GM21526 (cell line): ENCODE measurements around the gene DBP.
"Not testable (repeated sequence)": the region's sequence is repeated elsewhere in the genome, so short reads cannot be mapped to it uniquely, and the experiment has no call there.

ENCODE experiments used
- ATAC-seq: cut with Tn5 transposase; IDR thresholded peaks from one replicate; pipeline ENCODE4 v1.9.1; 2021; ENCODE audit warnings: moderate library complexity; ENCODE audit not compliant: unreplicated experiment, low FRiP score

Gene DBP

DNA sequence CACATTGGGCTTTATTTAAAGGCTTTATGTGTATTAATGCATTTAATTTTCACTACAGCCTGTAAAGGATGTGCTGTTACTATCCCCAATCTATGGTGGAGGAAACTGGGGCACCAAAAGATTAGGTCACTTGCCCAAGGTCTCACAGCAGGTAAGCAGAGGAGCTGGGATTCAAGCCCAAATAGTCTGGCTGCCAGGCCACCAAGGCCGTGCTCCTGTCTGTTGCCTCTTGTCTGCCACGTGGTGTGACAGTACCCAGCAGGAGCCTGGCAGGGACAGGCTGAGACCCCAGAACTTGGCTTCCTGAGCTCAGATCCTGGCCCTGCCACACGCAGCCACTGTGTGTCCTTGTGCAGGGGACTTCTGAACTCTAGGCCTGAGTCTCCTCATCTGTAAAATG, 31.2 kb upstream of the DBP start:
- no peak for ATAC-seq

DNA sequence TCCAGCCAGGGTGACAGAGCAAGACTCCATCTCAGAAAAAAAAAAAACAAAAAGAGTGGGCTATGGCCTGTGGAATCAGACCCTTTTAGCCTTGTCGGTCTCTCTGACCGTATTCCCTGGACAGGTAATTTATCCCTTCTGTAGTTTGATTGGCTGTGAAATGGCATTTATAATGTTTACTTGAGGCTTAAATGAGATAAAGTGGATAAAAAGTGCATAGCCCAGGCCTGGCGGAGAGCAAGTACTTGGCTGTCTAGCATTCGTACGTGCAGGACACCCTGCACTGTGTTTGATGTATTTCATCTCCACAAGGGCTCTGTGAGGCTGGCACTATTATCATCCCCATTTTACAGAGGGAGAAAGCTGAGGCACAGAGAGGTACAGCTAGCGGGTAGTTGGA, 28.6 kb upstream of the DBP start:
- no peak for ATAC-seq

DNA sequence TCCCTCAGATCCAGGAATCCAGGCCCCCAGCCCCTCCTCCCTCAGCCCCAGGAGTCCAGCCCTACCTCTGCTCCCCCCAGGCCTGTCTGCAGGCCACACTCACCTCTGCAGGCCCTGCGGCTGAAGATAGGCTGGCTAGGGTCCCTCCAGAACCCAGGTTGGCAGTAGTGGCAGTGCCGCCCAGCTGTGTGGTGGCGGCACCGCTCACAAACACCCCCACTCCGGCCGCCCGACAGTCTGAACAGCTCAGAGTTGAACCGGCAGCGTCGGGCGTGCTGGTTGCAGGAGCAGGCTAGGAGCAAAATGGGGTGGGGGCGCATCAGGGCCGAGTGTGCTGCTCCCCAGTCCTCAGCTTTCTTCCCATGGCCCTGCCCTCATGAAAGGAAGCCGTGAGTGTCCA, 27.3 kb upstream of the DBP start:
- no peak for ATAC-seq

DNA sequence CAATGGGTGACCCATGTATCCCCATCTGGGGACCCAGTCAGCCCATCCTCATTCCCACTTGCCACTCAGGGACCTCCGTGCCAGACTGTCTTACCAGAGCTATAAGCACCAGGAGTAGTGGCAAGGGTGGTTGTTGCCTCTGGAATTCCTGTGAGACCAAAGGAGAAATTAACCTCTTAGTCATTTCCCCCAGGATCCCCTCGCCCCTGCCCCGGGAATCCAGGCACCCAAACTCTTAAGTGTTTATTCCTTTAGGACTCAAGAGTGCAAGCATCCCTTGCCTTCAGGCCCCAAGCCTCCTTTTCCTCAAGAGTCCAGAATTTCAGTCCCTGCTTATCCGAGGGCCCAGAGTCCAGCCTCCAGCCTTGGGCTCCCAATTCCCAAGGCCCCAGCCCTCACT, 26.5 kb upstream of the DBP start:
- no peak for ATAC-seq

DNA sequence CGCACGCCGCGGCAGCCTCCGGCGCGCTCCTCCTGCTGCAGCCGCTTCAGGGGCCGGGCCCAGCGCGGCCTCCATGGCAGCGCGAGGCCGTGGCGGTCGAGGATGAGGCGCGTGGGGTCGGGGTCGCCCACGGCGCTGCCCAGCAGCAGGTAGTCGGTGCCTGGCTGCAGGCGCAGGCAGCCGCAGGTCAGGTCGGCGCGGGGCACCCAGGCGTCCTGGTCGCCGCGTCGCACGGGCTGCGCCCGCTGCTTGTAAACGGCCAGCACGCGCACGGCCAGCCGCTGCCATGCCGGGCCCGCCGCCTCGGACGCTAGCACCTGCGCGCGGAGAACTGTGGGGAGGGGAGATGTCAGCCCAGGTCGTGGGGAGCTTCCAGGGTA, 24.5 kb upstream of the DBP start:
- ATAC-seq = no peak

DNA sequence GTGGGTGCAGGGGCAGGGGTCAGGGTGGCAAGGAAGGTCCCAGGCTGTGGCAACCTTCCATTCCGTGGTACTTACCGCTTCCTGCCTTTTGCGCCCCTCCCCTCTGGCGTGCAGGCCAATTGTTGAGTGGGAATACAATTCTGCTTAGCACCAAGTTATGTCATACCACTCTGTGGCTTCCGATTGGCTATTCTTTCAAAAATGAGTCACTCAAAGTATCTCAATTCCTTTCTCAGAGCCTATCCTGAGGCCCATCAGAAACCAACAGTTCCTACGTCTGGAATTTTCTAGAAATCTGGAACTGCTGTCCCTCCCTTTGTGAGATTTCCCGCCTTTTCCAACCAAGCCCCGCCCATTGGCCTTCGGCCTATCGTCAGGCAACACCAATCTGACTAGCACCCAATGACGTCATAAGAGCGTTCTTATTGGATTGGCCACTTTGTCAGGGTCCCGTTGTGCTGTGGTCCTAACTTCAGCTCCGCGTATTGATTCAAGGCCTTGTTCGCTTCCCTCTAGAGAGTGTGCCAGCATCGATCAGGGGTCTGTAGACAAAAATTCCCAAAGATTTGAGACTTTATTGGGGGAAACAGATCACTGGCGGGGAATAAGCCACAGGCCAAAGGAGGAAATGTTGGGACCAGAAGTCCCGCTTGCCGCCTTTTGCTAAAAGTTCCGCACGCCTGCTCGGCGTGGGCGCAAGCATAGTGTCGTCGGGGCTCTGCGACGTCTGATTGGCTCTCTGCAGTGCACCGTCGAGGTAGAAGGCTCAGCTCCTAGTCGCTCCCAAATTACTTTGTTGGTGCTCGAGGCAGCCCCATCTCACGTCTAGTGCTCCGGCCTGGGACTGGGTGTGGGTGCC, 23.9 kb upstream of the DBP start:
- no peak for ATAC-seq

DNA sequence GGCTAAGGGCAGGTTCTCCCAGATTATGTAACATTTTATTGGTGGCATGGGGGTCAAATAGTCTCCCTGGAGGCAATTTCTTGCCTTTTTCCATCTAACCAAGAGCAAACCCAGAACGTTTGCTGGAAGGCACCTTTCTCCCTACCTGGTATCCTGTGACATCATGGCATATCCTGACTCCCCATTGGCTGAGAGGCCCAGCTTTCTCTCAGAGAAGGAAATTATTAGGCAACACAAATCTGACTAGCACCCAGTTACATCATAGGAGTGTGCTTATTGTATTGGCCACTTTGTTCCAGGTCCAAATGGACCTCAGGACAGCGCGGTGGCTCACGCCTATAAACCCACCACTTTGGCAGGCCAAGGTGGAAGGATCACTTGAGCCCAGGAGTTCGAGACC, 22.6 kb upstream of the DBP start:
- no peak for ATAC-seq

DNA sequence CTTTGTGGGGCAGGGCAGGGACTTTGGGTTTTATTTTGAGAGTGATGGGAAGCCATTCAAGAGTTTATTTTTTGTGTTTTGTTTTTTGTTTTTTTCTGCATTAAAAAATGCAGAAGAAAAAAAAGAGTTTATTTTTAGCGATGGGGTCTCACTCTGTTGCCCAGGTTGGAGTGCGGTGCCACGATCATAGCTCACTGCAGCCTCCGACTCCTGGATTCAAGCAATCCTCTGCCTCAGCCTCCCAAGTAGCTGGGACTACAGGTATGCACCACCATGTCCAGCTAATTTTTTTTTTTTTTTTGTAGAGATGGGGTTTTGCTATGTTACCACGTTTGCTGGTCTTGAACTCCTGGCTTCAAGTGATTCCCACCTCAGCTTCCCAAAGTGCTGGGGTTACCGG, 21.3 kb upstream of the DBP start:
- ATAC-seq = no peak

DNA sequence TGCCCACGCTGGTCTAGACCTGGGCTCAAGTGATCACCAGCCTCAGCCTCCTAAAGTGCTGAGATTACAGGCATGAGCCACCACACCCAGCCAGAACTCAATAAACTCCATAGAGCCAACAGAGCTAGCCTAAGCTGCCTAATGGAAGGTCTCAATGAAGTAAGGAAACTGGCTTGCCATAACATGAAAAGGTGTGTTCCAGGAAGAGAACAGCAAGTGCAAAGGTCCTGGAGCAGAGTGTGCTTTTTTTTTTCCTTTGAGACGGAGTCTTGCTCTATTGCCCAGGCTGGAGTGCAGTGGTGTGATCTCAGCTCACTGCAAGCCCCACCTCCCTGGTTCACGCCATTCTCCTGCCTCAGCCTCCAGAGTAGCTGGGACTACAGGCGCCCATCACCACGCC, 20.6 kb upstream of the DBP start:
- not testable (repeated sequence) for ATAC-seq

DNA sequence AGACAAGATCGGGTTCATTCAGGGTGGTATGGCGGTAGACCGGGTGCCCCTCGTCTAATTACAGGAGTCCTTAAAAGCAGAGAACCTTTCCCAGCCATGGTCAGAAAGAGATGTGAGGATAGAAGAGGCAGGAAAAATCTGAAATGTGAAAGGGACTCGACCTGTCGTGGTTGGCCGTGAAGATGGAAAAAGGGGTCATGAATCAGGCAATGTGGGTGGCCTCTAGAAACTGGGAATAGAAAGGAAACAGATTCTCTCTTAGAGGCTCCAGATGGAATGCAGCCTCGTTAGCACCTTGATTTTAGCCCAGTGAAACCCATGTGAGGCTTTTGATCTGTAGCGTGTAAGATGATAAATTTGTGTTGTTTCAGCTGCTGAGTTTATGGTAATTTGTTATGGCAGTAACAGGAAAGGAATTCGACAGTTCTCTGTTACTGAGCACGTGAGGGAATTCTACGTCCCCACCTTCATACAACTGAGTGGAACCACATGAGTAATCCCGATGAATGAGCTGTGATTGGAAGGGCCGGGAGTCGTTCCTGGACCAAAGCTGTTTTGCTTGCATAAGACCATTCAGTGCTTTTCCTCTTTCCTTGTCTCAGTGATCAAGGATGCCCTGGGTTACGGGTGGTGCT, 19.8 kb upstream of the DBP start:
- no peak for ATAC-seq

DNA sequence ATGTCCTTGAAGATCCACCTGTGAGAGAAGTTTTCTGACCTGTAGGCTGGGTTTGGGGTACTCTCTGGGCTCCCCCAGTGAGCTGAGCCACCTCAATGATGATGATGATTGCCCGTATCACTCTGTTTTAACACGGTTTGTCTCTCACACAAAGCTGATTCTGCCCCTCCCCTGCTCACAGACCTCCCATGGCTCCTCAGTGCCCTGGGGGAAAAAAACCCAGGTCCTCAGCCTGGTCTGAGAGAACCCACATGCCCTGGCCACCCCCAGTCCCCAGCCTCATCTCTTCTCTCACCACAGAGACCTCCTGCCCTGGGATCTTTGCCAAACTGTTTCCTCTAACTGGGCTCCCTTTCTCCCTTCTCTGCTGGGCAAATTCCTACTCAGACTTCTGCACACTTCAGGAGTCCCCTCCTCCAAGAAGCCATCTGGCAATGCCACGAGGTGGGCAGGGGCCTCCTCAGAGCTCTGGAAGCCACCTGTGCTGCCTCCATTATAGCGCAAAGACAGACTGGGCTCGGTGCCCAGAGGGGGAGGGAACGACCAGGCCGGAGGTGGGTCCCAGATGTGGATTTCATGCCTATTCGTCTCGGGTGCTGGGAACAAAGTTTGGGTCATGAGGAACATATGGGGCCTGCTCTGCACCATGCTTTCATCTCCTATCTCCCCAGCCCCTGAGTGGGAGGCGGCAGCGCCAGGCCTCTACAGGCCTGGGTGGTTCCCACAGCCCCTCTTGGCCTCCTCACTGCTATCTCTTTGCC, 17.3 kb upstream of the DBP start:
- no peak for ATAC-seq

DNA sequence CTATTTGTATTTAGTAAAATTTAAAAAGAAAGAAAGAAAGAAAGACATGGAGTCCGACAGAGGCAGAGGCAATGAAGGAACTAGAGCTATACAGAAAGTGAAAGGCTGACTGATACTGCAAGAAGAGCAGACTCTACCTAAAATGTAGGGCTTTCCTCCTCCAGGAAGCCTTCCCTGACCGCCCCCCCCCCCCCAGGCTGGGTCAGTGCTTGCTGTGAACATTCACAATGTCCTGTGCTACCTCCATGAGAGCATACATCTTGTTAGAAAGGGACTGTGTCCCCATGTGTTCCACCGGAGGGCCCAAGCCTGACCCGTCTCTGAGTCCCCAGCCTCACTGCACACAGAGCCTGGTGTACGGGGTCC, 14.5 kb upstream of the DBP start:
- no peak for ATAC-seq

DNA sequence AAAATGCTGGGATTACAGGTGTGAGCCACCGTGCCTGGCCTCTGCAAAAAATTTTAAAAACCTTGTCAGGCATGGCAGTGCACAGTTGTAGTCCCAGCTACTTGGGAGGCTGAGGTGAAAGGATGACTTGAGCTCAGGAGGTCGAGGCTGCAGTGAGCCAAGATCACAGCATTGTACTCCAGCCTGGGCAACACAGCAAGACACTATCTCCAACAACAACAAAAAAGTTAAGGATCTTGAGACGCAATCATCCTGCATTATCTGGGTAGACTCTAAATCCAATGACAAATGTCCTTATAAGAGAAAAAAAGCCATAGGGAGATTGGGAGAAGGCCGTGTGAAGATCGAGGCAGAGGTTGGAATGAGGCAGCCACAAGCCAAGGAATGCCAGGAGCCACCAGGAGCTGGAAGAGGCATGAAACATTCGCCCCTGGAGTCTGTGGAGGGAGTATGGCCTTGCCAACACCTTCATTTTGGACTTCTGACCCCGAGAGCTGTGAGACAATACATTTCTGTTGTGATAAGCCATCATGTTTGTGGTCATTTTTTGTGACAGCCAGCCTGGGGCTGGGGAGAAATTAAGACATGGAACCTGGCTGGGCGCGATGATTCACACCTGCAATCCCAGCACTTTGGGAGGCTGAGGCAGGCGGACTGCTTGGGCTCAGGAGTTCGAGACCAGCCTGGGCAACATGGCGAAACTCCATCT, 13.9 kb upstream of the DBP start:
- no peak for ATAC-seq

DNA sequence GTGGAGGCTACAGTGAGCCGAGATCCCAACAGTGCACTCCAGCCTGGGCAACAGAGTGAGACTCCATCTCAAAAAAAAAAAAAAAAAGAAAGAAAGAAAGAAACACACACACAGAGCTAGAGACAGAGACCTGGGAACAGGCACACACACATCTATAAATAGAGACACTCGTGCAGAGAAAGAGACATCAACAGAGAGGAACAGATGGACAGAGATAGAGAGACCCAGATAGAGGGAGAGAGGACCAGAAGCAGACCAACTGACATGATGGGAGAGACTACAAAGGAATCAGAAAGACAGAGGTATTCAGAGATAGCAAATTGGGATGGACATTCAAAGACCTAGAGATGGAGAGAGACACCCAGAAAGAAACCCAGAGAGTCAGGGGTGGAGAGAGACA, 11.0 kb upstream of the DBP start:
- ATAC-seq = no peak

DNA sequence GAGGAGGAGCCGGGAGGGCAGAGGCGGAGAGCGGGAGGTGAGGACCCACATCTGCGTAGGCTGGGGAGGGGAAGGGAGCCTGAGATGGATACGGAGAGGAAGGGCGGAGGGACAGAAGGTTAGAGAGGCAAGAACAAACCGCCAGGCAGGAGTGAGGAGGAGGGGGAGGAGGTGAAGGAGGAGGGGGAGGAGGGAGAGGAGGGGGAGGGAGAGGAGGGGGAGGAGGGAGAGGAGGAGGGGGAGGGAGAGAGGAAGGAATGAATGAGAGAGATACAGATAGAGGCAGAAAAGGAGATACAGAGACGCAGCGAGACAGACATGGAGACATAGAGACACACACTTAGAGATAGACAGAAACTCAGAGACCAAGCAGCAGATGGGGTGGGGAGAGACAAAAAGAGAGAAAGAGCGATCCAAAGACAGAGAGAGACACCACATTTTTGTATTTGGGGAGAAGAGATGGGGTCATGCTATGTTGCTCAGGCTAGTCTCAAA, 9.6 kb upstream of the DBP start:
- ATAC-seq = no peak

DNA sequence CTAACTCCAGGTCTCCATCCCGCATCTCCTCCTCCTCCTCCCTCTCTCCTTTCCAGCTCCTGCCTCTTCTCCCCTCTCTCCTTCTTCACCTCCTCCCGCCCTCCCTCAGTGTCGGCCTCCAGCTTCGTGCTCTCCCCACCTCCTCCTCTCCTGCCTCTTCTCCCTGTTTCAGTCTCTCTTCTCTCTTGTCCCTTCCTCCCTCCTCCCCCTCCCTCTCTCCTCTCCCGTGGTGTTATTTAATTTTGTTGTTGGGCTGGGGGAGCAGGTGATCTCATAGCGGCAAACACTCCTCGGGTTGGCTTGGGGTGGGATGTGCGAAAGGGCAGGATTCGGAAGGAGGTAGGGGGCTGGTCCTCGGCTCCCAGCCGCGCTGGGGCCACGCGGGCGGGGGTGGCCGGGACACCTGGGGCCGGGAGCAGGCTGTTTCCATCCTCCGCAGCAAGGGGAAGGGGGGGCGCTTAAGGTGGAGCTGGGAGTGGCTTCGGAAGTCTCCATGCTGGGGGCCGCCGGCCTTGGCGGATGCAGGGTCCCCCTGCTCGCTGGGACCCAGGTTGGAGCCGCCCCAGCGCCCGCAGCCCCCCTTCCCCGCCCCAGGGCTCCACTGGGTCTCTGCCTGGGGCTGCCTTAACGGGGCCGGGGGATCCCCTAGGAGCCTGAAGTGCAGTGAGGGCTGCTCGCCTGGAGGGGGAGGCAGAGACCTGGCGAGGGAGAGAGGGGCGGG, 9.0 kb upstream of the DBP start, which contains the start of gene CA11:
TSS of gene CA11 (minus strand) at position 187 of the 721 bp plus-strand sequence. CDS start 555 bp downstream, outside the sequence.
- no peak for ATAC-seq

DNA sequence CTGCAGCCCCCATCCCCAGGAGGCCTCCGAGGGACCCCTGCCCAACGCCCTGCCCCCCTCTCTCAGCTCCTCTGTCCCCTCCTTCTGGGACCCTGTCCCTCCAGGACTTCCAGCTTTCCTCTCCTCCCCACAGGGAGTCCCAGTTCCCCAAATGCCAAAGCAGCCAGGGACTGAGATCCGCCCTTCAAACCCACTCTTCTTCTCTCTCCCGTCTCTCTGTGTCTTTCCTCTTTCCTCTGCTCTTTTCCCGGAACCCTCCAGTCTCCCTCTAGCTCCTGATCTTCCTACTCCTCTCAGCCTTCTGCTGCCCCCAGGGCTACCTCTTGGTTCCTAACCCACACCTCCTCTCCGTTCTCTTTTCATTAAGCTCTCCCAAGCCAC, 8.4 kb upstream of the DBP start:
- no peak for ATAC-seq

DNA sequence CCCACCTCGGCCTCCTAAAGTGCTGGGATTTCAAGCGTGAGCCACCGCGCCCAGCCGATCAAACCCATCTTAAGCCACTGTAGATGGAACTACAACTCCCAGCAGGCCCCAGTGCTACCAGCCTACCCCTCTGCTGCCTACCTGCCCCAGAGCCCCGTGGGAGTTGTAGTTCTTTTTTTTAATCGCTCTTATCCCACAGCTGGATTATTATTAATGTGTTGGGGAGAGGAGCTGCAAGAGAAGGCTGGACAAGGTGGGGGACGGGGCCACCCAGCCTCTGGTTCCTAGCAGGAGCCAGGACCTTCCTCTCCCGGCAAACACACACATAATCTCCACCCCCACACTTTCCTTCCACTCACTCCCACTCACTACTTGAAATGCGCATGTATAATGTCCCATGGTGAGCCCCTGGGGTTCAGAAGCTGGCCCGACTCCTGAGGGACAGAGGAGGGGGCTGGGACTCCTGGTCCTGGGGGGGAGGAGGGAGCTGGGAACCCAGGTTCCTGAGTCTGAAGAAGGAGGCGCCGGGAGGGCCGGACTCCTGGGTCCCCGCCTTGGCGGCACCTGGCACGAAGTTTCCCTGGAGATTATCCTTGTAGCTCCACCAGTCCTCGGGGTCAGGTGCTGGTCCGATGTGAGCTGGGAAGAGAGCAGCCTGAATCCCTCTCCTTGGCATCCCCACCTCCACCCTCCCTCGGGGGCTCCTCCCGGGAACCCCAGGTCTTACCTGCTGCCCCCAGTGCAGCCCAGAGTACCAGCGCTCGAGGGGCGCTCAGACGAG, 7.8 kb upstream of the DBP start:
- peak; percentile 39 for ATAC-seq

DNA sequence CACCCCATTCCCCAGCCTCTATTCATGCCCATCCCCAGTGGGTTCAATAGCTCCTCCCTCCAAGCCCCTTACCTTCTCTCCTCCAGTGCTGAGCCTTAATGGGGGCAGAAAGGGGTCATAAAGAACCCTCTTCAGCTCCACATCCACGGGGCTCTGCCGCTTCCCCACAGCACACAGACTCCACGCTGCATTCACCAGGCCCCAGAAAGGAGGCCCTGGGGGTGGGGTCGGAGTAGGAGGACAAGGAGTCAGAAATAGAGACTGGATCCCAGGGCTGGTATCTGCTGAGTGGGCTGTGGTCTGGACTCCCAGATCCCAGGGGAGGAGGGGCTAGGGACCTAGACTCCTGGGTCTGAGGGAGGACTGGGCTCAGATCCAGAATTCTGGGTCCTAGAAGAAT, 7.2 kb upstream of the DBP start:
- ATAC-seq = no peak
